ENCODE results near the gene FARP1.

Gene FARP1

GRCh38 chr13:98466634-98467236 is 323.8 kb downstream of the FARP1 start:
- TF ChIP-seq CTCF (conservative IDR thresholded peaks at IDR 0.05) (peak; percentile 86), ZFX (IDR thresholded peaks at IDR 0.05) (no peak)
- no peak overlapping the region for H3K27ac ChIP-seq

DNA sequence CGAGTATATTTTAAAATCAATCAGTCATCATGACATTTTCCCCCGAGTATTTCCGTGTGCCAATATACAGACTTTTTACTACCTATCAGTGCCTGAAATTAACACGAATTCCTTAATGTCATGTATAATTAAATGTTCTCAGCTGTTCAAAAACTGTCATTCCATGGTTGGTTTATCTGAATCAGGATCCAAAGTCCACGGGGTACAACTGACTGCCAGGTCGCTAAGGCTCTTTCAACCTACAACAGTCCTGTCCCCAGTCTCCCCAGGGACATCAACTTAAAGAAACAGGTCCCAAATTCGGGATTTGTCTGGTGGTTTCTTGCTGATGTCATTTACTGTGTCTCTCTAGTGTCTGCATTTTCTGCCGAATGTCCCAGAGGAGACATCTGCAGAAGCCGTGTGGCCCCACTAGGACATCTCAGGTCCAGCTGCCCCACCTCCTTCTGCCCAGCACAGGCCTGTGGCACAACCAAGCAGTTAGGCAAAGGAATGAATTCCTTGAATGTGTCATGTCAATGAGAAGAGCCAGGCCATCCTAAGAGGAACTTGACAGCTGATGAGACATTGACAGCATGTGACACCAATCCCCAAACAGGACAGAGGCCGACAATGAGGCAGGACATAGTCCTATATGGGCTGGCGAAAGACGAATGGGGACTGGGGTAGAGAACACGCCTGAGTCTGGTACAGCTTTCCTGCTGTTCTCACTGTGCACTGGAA is 324.5 kb downstream of the FARP1 start:
- TF ChIP-seq ZFX (IDR thresholded peaks at IDR 0.05) (no peak), CTCF (conservative IDR thresholded peaks at IDR 0.05) (no peak)
- H3K27ac ChIP-seq = no peak overlapping the region

DNA sequence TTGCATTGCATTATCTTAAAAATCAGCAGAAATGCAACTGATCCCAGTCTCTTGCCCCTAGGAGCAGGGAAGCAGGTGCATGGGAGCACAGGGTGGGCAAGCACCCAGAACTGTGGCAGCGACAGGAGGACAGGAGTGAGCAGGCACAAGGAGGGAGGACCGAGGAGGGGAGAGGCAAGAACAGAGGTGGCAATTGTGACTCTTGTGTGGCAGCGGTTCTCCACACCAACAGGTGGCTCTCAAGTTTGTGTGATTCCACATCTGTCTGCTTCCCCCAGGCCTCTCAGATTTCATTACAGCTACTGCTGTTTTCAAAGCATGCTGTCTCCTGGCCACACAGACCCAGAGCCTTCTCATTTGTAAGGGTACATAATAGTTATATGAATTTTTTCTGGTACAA is 325.5 kb downstream of the FARP1 start:
- no peak for TF ChIP-seq CTCF (conservative IDR thresholded peaks at IDR 0.05)
- no peak for TF ChIP-seq ZFX (IDR thresholded peaks at IDR 0.05)
- H3K27ac ChIP-seq = no peak overlapping the region

GRCh38 chr13:98468929-98469328 is 326.0 kb downstream of the FARP1 start:
- H3K27ac ChIP-seq = no peak overlapping the region
- TF ChIP-seq CTCF (conservative IDR thresholded peaks at IDR 0.05) = no peak

- TF ChIP-seq CTCF (conservative IDR thresholded peaks at IDR 0.05) (no peak), ZFX (IDR thresholded peaks at IDR 0.05) (no peak)
- H3K27ac ChIP-seq = no peak overlapping the region
These were observed 328.0 kb downstream of the FARP1 start for GRCh38 chr13:98470920-98471319.

GRCh38 chr13:98471934-98472333 is 329.0 kb downstream of the FARP1 start:
- H3K27ac ChIP-seq = no peak overlapping the region
- TF ChIP-seq ZFX (IDR thresholded peaks at IDR 0.05) (no peak), CTCF (conservative IDR thresholded peaks at IDR 0.05) (no peak)

GRCh38 chr13:98473135-98473787 is 330.4 kb downstream of the FARP1 start:
- H3K27ac ChIP-seq = peak overlapping the region; percentile 56
- no peak for TF ChIP-seq ZFX (IDR thresholded peaks at IDR 0.05)
- no peak for TF ChIP-seq CTCF (conservative IDR thresholded peaks at IDR 0.05)

Data from C4-2B (cell line).